Chondrocyte (in vitro differentiated cells): ENCODE measurements around the gene SLC25A42. TPM values are rescaled to one million over a fixed set of nuclear protein-coding genes. Genes with fewer than 3 reads are reported as not detected.
"Not testable (repeated sequence)": the region's sequence is repeated elsewhere in the genome, so short reads cannot be mapped to it uniquely, and the experiment has no call there.

Experiments used
- DNase-seq: peaks from one replicate; pipeline ENCODE4 v3.0.0; 2021; ENCODE audit warnings: mixed read lengths, low spot score
- H3K27ac Mint-ChIP-seq: one replicate; pipeline ENCODE4 v1.8.0; 2021; ENCODE audit warnings: mild to moderate bottlenecking, moderate library complexity, mixed read lengths; ENCODE audit not compliant: unreplicated experiment
- H3K27me3 Mint-ChIP-seq: 2 replicates; pipeline ENCODE4 v1.8.0; 2021; ENCODE audit warnings: low read depth, mixed read lengths
- H3K36me3 Mint-ChIP-seq: 2 replicates; pipeline ENCODE4 v1.8.0; 2021; ENCODE audit warnings: low read depth, mixed read lengths
- H3K4me1 Mint-ChIP-seq: 2 replicates; pipeline ENCODE4 v1.8.0; 2021; ENCODE audit warnings: low read depth, mild to moderate bottlenecking, mixed read lengths
- H3K4me3 Mint-ChIP-seq: one replicate; pipeline ENCODE4 v1.8.0; 2021; ENCODE audit warnings: mild to moderate bottlenecking, moderate library complexity, mixed read lengths; ENCODE audit not compliant: unreplicated experiment
- H3K9me3 Mint-ChIP-seq: 2 replicates; pipeline ENCODE4 v1.8.0; 2021; ENCODE audit warnings: low read depth, mixed read lengths
- total RNA-seq: library from RNA; stranded (reverse); gene quantifications from 3 replicates; pipeline ENCODE4 v1.2.1, GENCODE V29; 2021
- TF ChIP-seq, protein P1 (sequence below): fragments of 200-600 bp; sonication (generic); IDR thresholded peaks from 2 replicates; pipeline ENCODE4 v1.5.0; 2021; ENCODE audit warnings: antibody characterized with exemption, mild to moderate bottlenecking, moderate library complexity

The SLC25A42 gene
- total RNA-seq, 1 donor from 2014 or later, result 8.9 TPM

DNA sequence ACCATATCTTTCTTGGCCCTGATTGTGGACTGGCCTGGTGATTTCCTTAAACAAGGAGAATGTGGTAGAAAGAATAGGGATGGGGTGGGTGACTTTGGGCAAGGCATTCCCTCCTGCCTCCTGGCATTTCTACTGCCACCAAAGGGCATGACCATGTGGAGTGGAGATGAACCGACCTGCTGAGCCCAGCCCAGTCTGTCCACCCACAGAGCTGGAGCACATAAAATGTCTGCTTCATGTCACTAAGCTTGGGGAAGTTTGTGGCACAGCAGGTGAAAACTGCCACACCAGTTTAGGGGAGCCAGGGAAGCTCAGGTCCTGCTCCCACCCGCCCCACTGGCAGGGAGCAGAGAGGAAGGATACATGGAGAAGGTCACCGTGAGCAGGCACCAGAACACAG lies 68.2 kb downstream of the SLC25A42 start:
- no peak overlapping the region for H3K4me3 Mint-ChIP-seq
- H3K4me1 Mint-ChIP-seq, result peaks cover 2% of the 10 kb centered on the region
- TF ChIP-seq, protein P1, sequence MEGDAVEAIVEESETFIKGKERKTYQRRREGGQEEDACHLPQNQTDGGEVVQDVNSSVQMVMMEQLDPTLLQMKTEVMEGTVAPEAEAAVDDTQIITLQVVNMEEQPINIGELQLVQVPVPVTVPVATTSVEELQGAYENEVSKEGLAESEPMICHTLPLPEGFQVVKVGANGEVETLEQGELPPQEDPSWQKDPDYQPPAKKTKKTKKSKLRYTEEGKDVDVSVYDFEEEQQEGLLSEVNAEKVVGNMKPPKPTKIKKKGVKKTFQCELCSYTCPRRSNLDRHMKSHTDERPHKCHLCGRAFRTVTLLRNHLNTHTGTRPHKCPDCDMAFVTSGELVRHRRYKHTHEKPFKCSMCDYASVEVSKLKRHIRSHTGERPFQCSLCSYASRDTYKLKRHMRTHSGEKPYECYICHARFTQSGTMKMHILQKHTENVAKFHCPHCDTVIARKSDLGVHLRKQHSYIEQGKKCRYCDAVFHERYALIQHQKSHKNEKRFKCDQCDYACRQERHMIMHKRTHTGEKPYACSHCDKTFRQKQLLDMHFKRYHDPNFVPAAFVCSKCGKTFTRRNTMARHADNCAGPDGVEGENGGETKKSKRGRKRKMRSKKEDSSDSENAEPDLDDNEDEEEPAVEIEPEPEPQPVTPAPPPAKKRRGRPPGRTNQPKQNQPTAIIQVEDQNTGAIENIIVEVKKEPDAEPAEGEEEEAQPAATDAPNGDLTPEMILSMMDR, result no peak
- H3K27ac Mint-ChIP-seq, result no peak overlapping the region
- H3K9me3 Mint-ChIP-seq, result peaks cover 10% of the 10 kb centered on the region
- peaks cover 8% of the 10 kb centered on the region for H3K36me3 Mint-ChIP-seq
- H3K27me3 Mint-ChIP-seq, result no peaks in the 10 kb centered on the region
- DNase-seq, result no peak

- Mint-ChIP-seq H3K4me1 (peaks cover 11% of the 10 kb centered on the region), H3K36me3 (peaks cover 7% of the 10 kb centered on the region), H3K27me3 (no peaks in the 10 kb centered on the region), H3K27ac (no peak overlapping the region), H3K4me3 (no peak overlapping the region), H3K9me3 (peaks cover 9% of the 10 kb centered on the region)
- TF ChIP-seq, protein P1, result no peak
- DNase-seq, result no peak
These were observed 69.1 kb downstream of the SLC25A42 start for GRCh38 chr19:19132912-19133311.

DNA sequence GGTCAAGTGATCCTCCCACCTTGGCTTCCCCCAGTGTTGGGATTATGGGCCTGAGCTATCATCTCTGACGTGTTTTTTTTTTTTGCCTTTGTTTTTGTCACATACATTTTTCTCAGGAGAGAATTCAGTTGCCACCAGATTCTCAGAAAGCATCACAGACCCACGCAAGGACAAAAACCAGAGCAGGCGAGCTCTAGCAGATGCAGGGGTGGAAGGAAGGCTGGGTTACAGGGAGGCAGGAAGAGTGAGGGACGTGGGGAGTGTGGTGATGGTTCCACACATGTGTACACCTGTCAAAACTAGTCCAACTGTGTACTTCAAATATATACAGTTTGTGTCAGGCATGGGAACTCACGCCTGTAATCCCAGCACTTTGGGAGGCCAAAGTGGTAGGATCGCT lies 70.2 kb downstream of the SLC25A42 start:
- Mint-ChIP-seq H3K27me3 (no peaks in the 10 kb centered on the region), H3K4me1 (peaks cover 18% of the 10 kb centered on the region), H3K27ac (peak overlapping the region; percentile 50), H3K9me3 (peaks cover 8% of the 10 kb centered on the region), H3K4me3 (no peak overlapping the region), H3K36me3 (peaks cover 4% of the 10 kb centered on the region)
- DNase-seq, result no peak
- TF ChIP-seq, protein P1, result no peak

GRCh38 chr19:19134687-19135158 lies 70.9 kb downstream of the SLC25A42 start:
- peaks cover 4% of the 10 kb centered on the region for H3K36me3 Mint-ChIP-seq
- peaks cover 18% of the 10 kb centered on the region for H3K4me1 Mint-ChIP-seq
- no peak for DNase-seq
- H3K4me3 Mint-ChIP-seq, result no peak overlapping the region
- TF ChIP-seq, protein P1, result no peak
- H3K27ac Mint-ChIP-seq, result no peak overlapping the region
- no peaks in the 10 kb centered on the region for H3K27me3 Mint-ChIP-seq
- peaks cover 8% of the 10 kb centered on the region for H3K9me3 Mint-ChIP-seq

GRCh38 chr19:19135713-19136112 lies 71.9 kb downstream of the SLC25A42 start:
- H3K9me3 Mint-ChIP-seq, DNase-seq, H3K27me3 Mint-ChIP-seq, H3K36me3 Mint-ChIP-seq, H3K4me3 Mint-ChIP-seq, H3K27ac Mint-ChIP-seq: not testable (repeated sequence)
- peaks cover 18% of the 10 kb centered on the region for H3K4me1 Mint-ChIP-seq

DNA sequence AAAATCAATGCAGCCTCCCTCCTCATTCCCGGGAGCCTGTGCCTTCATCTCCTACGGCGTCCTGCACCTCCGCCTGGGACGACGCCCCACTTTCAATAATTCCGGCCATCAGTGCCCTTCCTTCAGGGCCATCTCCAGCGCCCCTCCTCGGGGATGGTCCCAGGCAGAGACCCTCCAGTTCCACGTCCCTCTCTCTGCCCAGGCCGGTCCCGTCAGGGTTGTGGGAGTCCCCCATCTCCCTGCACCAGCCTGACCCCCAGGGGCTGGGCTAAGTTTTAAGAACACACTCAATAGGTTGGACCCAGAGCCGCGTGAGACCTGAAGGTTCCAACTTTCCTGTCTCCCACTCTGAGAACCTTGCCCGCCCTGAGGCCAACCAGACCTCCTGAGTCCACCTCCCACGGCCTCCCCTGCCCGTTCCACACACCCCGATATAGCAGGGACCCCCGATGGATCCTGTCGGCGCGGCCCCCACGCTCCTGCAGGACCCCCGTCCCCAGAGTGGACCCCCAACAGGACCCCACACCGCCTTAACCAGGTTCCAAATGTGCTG lies 73.8 kb downstream of the SLC25A42 start:
- Mint-ChIP-seq H3K27ac (peak overlapping the region; percentile 87), H3K4me3 (peak overlapping the region; percentile 99), H3K4me1 (peaks cover 18% of the 10 kb centered on the region), H3K9me3 (no peaks in the 10 kb centered on the region), H3K27me3 (no peaks in the 10 kb centered on the region), H3K36me3 (no peaks in the 10 kb centered on the region)
- TF ChIP-seq, protein P1, result no peak
- DNase-seq, result no peak
